Mesodermal cell (in vitro differentiated cells): Measurements from ENCODE around the gene FAM227B.
A peak's percentile ranks its signal among the peaks of the same experiment; 100 is the strongest.
"Not testable (repeated sequence)": the region's sequence is repeated elsewhere in the genome, so short reads cannot be mapped to it uniquely, and the experiment has no call there.

ENCODE experiments used
- H3K27ac ChIP-seq: 2 replicates; pipeline ENCODE4 v1.7.0; 2013; ENCODE audit warnings: mild to moderate bottlenecking, low read depth, low read length, moderate library complexity; ENCODE audit not compliant: severe bottlenecking
- H3K36me3 ChIP-seq: 2 replicates; pipeline ENCODE4 v1.7.1; 2013; ENCODE audit warnings: mild to moderate bottlenecking, low read length, moderate library complexity; ENCODE audit not compliant: control insufficient read depth, insufficient read depth
- H3K4me1 ChIP-seq: one replicate; pipeline ENCODE4 v1.7.1; 2013; ENCODE audit warnings: mild to moderate bottlenecking, low read length; ENCODE audit not compliant: insufficient read depth, control insufficient read depth, poor library complexity, severe bottlenecking
- H3K4me3 ChIP-seq: 2 replicates; pipeline ENCODE4 v1.7.0; 2013; ENCODE audit warnings: low read length, control low read depth, mild to moderate bottlenecking; ENCODE audit not compliant: insufficient read depth, poor library complexity, severe bottlenecking; ENCODE audit errors: extremely low read depth
- H3K9me3 ChIP-seq: 2 replicates; pipeline ENCODE4 v1.7.1; 2013; ENCODE audit warnings: mild to moderate bottlenecking, low read length, moderate library complexity; ENCODE audit not compliant: control insufficient read depth
- WGBS, 2 experiments: methylation state at CpG; one replicate each; pipeline ENCODE4 v1.1.5; 2013; ENCODE audit warnings: missing lambda C conversion rate in 2 of 2; ENCODE audit not compliant: insufficient coverage in 2 of 2; 5-methylcytosine and 5-hydroxymethylcytosine counted together

FAM227B gene

GRCh38 chr15:49423021-49423420 is 197.6 kb downstream of the FAM227B start, which contains the start of gene FGF7:
Gene FGF7, plus strand, starts transcription at chr15:49423242. Its CDS starts 1,056 bp downstream, at chr15:49424298.
- Histone ChIP-seq H3K27ac (peak within 1 kb of the TSS; percentile 43), H3K4me1 (no peaks in the 10 kb centered on the region), H3K9me3 (no peaks in the 10 kb centered on the region), H3K4me3 (no peak within 1 kb of the TSS), H3K36me3 (no peaks in the 10 kb centered on the region)
- whole genome bisulfite sequencing, 2 experiments: 86% methylated on average over 1 of the region's 4 CpGs; no CpG with 5 or more reads in 1 of the 2 experiments

DNA sequence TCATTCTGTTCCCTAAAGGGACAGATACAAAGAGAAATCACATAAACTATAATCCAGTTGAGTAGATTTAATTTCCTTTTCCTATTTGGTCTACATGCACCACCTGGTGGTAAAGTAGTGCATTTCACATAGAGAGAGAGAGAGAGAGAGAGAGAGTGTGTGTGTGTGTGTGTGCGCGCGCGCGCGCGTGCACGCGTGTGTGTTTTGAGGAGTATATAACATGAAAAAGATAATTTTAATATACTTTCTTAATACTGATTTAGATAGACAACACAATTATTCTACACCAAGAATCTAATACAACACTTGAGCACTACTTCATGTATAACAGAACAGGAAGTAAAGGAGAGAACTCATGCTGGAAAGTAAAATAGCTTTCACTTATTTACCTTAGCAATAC is 198.6 kb downstream of the FAM227B start:
- no CpG with 5 or more reads among the region's 9 CpGs for WGBS, 2 experiments
- no peak overlapping the region for H3K27ac ChIP-seq
- H3K4me3 ChIP-seq: no peak overlapping the region
- H3K9me3 ChIP-seq: no peaks in the 10 kb centered on the region
- H3K36me3 ChIP-seq: no peaks in the 10 kb centered on the region
- H3K4me1 ChIP-seq: no peaks in the 10 kb centered on the region

DNA sequence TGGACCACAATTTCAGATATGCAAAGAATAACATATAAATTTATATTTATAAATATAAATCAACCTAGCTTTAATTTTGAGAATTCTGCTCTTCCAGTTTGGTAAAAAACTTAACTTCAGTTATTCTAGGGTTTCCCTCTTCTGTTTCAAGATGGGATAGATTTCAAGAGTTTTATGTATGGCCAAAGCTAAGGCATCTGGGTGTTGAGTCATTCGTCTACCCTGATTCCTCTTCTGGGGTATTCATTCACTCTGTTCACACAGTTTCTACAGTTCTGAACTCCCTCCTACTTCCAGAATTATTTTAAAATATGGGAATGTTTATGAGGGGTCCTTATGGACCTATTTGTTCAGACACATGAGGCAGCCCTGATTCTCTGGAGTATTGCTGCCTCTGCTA is 201.8 kb downstream of the FAM227B start:
- Histone ChIP-seq H3K9me3 (no peaks in the 10 kb centered on the region), H3K4me1 (no peaks in the 10 kb centered on the region), H3K36me3 (no peaks in the 10 kb centered on the region), H3K27ac (no peak overlapping the region), H3K4me3 (no peak overlapping the region)
- no CpG with 5 or more reads among the region's 1 CpG for WGBS, 2 experiments

DNA sequence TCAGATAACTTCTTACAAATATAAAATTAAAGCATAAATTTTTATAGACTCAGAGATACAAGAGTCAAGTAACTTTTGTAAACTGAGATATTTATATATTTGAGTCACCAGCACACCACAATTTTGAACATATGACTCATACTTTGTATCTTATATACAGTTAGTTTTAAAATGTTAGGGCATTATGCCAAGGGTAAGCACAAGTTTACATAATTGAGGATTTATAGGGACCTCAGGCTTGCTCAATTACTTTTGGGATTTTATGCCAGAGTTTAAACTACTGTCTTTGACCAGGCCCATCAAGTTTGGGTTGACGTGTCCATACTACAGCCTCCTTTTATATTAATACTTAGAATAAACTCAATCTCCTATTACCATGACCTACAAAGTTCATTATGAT is 205.0 kb downstream of the FAM227B start:
- Histone ChIP-seq H3K27ac (no peak overlapping the region), H3K4me3 (no peak overlapping the region), H3K4me1 (no peaks in the 10 kb centered on the region), H3K36me3 (no peaks in the 10 kb centered on the region), H3K9me3 (no peaks in the 10 kb centered on the region)
- 100% methylated on average over 1 of the region's 1 CpG for WGBS, 2 experiments

DNA sequence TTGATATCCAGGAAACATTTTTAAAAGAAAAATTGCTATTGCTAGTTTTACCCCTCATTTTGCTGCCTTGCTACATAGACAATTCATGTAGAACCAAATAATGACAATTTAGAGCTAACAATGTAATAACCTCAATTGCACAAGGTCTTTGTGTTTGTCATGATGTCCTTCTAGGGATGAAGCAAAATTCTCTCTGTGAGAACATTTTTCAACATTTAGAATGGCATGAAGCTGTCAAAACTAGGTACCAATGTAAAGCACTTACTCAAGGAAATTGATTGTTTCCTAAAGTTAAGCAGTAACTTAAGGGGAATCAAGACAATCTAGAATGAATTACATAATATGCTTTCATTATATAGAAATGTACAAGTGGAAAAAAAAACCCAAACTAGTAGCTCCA is 205.5 kb downstream of the FAM227B start:
- Histone ChIP-seq H3K4me1 (no peaks in the 10 kb centered on the region), H3K9me3 (no peaks in the 10 kb centered on the region), H3K27ac (no peak overlapping the region), H3K4me3 (no peak overlapping the region), H3K36me3 (no peaks in the 10 kb centered on the region)

GRCh38 chr15:49412797-49413196 is 207.8 kb downstream of the FAM227B start:
- Histone ChIP-seq H3K4me3 (no peak overlapping the region), H3K27ac (no peak overlapping the region), H3K9me3 (no peaks in the 10 kb centered on the region), H3K36me3 (no peaks in the 10 kb centered on the region), H3K4me1 (no peaks in the 10 kb centered on the region)

DNA sequence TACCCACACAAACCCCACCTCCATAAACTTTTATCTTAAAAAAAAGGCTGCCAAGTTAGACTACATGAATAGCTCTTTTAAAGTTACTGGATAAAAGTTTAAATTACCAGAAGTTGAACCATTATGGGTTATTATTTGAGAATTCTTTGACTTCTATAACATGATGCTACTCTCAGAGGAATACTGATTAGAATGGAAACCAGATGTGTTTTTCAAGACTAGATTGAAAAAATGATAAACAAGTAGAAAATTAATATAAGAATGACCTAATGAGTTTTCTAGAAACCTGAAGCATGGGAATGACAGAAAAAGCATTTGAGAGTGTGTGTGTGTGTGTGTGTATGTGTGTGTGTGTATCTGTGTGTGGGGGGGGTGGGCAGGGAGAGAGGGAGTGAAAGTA is 210.0 kb downstream of the FAM227B start:
- H3K27ac ChIP-seq: no peak overlapping the region
- no peaks in the 10 kb centered on the region for H3K4me1 ChIP-seq
- H3K36me3 ChIP-seq: no peaks in the 10 kb centered on the region
- H3K9me3 ChIP-seq: no peaks in the 10 kb centered on the region
- no peak overlapping the region for H3K4me3 ChIP-seq

DNA sequence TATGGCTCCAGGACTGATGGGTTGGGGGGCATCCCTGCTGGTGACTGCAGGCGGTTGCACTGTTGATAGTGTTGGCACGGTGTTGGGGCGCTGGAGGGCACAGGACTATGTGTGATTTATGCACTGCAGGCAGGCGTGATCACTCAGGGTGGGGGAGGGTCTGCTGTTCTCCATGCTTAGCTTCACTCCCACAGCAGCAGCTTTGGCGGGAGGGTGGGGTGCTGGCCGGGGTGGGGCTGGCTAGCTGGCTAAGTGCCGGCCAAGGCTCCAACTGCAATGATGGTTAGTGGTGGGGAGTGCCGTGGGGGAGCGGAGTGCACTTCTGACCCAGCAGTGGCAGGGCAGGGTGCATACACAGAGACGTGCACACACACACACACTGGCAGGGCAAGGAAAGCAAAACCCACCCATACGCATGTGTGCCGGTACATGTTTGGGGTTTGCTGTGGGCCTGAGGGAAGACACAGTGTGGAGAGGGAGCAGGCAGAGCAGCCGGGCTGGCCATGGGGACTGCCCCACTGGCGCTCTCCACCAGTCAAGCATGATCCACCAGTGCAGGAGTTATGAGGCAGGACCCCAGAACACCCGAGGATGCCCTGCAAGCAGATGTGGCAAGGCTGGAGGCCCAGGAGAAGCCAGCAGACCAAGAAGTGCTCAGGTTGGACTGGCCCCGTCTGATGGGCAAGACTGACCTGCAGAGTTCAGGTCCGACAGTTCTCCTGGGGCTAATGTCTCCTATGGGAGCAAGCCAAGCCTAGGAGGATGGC is 214.1 kb downstream of the FAM227B start:
- H3K4me3 ChIP-seq: no peak overlapping the region
- H3K9me3 ChIP-seq: no peaks in the 10 kb centered on the region
- no peaks in the 10 kb centered on the region for H3K4me1 ChIP-seq
- WGBS, 2 experiments: 91 to 98% methylated on average over 13 of the region's 17 CpGs
- no peak overlapping the region for H3K27ac ChIP-seq
- H3K36me3 ChIP-seq: no peaks in the 10 kb centered on the region

- not testable (repeated sequence) for H3K4me1 ChIP-seq, H3K9me3 ChIP-seq, H3K36me3 ChIP-seq, H3K27ac ChIP-seq, H3K4me3 ChIP-seq
- WGBS, 2 experiments: 86 to 98% methylated on average over 4 of the region's 5 CpGs
These were observed 217.9 kb downstream of the FAM227B start for GRCh38 chr15:49402515-49403296.

GRCh38 chr15:49387471-49387870 is 233.1 kb downstream of the FAM227B start:
- H3K4me3 ChIP-seq: no peak overlapping the region
- no peaks in the 10 kb centered on the region for H3K4me1 ChIP-seq
- no peaks in the 10 kb centered on the region for H3K9me3 ChIP-seq
- H3K36me3 ChIP-seq: no peaks in the 10 kb centered on the region
- no CpG with 5 or more reads among the region's 2 CpGs for WGBS, 2 experiments
- H3K27ac ChIP-seq: no peak overlapping the region

GRCh38 chr15:49383266-49383665 is 237.4 kb downstream of the FAM227B start:
- no peaks in the 10 kb centered on the region for H3K4me1 ChIP-seq
- no peaks in the 10 kb centered on the region for H3K36me3 ChIP-seq
- no peak overlapping the region for H3K27ac ChIP-seq
- no peaks in the 10 kb centered on the region for H3K9me3 ChIP-seq
- no CpG with 5 or more reads among the region's 1 CpG for WGBS, 2 experiments
- no peak overlapping the region for H3K4me3 ChIP-seq
